Mammary epithelial cell (primary cell): Measurements from ENCODE around the gene NOX1.

Experiments used
- CTCF ChIP-seq, 2 donors: IDR thresholded peaks in 1 of 2; conservative IDR thresholded peaks in 1 of 2; 2 replicates each; pipeline ENCODE4 v1.5.1; 2011 to 2012; ENCODE audit warnings: inconsistent platforms in 2 of 2, low read length in 2 of 2, mild to moderate bottlenecking in 2 of 2, control low read depth in 1 of 2, low read depth in 1 of 2; ENCODE audit not compliant: insufficient read depth in 1 of 2; ENCODE audit errors: extremely low read depth in 1 of 2
- EZH2 ChIP-seq: IDR thresholded peaks from 2 replicates; pipeline ENCODE4 v1.6.1; 2012; ENCODE audit warnings: low read length, inconsistent platforms, borderline replicate concordance

- TF ChIP-seq CTCF (conservative IDR thresholded peaks at IDR 0.05 in 1 of 2, IDR thresholded peaks at IDR 0.05 in 1 of 2; ENCODE audit: extremely low read depth in 1 of 2, insufficient read depth in 1 of 2, low read depth in 1 of 2, low read length in 2 of 2): no peak
- no peak for TF ChIP-seq EZH2
These were observed 71.3 kb downstream of the NOX1 start for GRCh38 chrX:100802843-100803242.
